HepG2 (cell line): ENCODE measurements around the gene IQCB1. TPM values are rescaled to one million over a fixed set of nuclear protein-coding genes. Genes with fewer than 3 reads are reported as not detected.

Experiments used
- ARHGAP35 ChIP-seq: sonication (generic); formaldehyde crosslinking; IDR thresholded peaks from 2 replicates; pipeline ENCODE4 v1.9.0; 2022; ENCODE audit warnings: mild to moderate bottlenecking, inconsistent platforms, moderate library complexity, missing genetic modification reagents, borderline replicate concordance
- FOXA1 ChIP-seq, 2 experiments: fragments of 450-650 bp in 1 of 2; sonication (generic) in 1 of 2; formaldehyde crosslinking in 1 of 2; IDR thresholded peaks; 2 replicates each; pipeline versions ENCODE4 v1.4.0 to v1.6.1; 2016 to 2020; ENCODE audit warnings: missing genetic modification reagents in 1 of 2
- GABPB1 ChIP-seq: IDR thresholded peaks from 2 replicates; pipeline ENCODE4 v1.6.1; 2016; ENCODE audit warnings: mild to moderate bottlenecking, missing genetic modification reagents, moderate library complexity, missing compliant biosample characterization
- GATA4 ChIP-seq: sonication (generic); IDR thresholded peaks from 2 replicates; pipeline ENCODE4 v1.6.1; 2016; ENCODE audit warnings: antibody characterized with exemption, low read depth, borderline replicate concordance
- GATAD2A ChIP-seq: IDR thresholded peaks from 2 replicates; pipeline ENCODE4 v1.6.1; 2016
- HDAC1 ChIP-seq: sonication (generic); formaldehyde crosslinking; IDR thresholded peaks from 2 replicates; pipeline ENCODE4 v1.5.1; 2020; ENCODE audit warnings: mild to moderate bottlenecking, missing genetic modification reagents
- HIVEP1 ChIP-seq: sonication (generic); formaldehyde crosslinking; IDR thresholded peaks from 2 replicates; pipeline ENCODE4 v1.4.0; 2020; ENCODE audit warnings: mild to moderate bottlenecking, missing genetic modification reagents
- ISL2 ChIP-seq: sonication (generic); formaldehyde crosslinking; IDR thresholded peaks from 2 replicates; pipeline ENCODE4 v1.5.0; 2020; ENCODE audit warnings: missing genetic modification reagents
- KDM5B ChIP-seq: sonication (generic); formaldehyde crosslinking; IDR thresholded peaks from 2 replicates; pipeline ENCODE4 v1.4.0; 2020; ENCODE audit warnings: missing genetic modification reagents, mild to moderate bottlenecking, borderline replicate concordance
- SMAD9 ChIP-seq: sonication (generic); formaldehyde crosslinking; IDR thresholded peaks from 2 replicates; pipeline ENCODE4 v1.5.1; 2020; ENCODE audit warnings: mild to moderate bottlenecking, missing genetic modification reagents
- SMC3 ChIP-seq: IDR thresholded peaks from 2 replicates; pipeline ENCODE4 v1.6.1; 2011; ENCODE audit warnings: low read length, improper control_type of control experiment
- SOX5 ChIP-seq: IDR thresholded peaks from 2 replicates; pipeline ENCODE4 v1.6.1; 2016; ENCODE audit warnings: borderline replicate concordance
- TAF1 ChIP-seq: sonication (generic); formaldehyde crosslinking; IDR thresholded peaks from 2 replicates; pipeline ENCODE4 v1.4.0; 2020; ENCODE audit warnings: missing genetic modification reagents
- ZNF678 ChIP-seq: sonication (generic); formaldehyde crosslinking; IDR thresholded peaks from 2 replicates; pipeline ENCODE4 v1.4.0; 2020; ENCODE audit warnings: mild to moderate bottlenecking, missing genetic modification reagents
- ZNF839 ChIP-seq: sonication (generic); formaldehyde crosslinking; IDR thresholded peaks from 2 replicates; pipeline ENCODE4 v1.4.0; 2020; ENCODE audit warnings: missing genetic modification reagents, mild to moderate bottlenecking, borderline replicate concordance
- polyA plus RNA-seq, 8 experiments: library from polyadenylated mRNA; depleted of rRNA in 3 of 8; stranded (reverse) in 7 of 8; unstranded in 1 of 8; fragments of >200 nt; fragmentation: Illumina TruSeq in 4 of 8; extraction: Trizol in 4 of 8; gene quantifications; 2 replicates each; pipeline versions ENCODE4 v1.2.1 to v1.2.3, GENCODE V29; 2011 to 2016; ENCODE audit warnings: low read depth in 4 of 8, missing spikeins in 1 of 8, mixed read lengths in 1 of 8; ENCODE audit not compliant: insufficient read depth in 1 of 8
- total RNA-seq, 5 experiments: library from RNA; depleted of rRNA; stranded (reverse); fragments of >200 nt; fragmentation: Illumina TruSeq; extraction: Trizol; gene quantifications; 2 replicates each; pipeline ENCODE4 v1.2.3, GENCODE V29; 2016; ENCODE audit warnings: low read depth in 1 of 5
- TF ChIP-seq, protein P1 (sequence below): sonication (generic); formaldehyde crosslinking; IDR thresholded peaks from 2 replicates; pipeline ENCODE4 v1.4.0; 2020; ENCODE audit warnings: missing genetic modification reagents
- TF ChIP-seq, protein P2 (sequence below): sonication (generic); formaldehyde crosslinking; IDR thresholded peaks from 2 replicates; pipeline ENCODE4 v1.8.0; 2022; ENCODE audit warnings: missing genetic modification reagents, mild to moderate bottlenecking, moderate library complexity, borderline replicate concordance
- TF ChIP-seq, protein P3 (sequence below): sonication (generic); formaldehyde crosslinking; IDR thresholded peaks from 2 replicates; pipeline ENCODE4 v1.5.1; 2020; ENCODE audit warnings: mild to moderate bottlenecking, missing genetic modification reagents, borderline replicate concordance

IQCB1 gene
- total and polyA plus RNA-seq, 2 of the 13 experiments (the other 11 are each of a cell fraction or from before 2014, with no cell fraction given), result 18.0 to 41.4 TPM

DNA sequence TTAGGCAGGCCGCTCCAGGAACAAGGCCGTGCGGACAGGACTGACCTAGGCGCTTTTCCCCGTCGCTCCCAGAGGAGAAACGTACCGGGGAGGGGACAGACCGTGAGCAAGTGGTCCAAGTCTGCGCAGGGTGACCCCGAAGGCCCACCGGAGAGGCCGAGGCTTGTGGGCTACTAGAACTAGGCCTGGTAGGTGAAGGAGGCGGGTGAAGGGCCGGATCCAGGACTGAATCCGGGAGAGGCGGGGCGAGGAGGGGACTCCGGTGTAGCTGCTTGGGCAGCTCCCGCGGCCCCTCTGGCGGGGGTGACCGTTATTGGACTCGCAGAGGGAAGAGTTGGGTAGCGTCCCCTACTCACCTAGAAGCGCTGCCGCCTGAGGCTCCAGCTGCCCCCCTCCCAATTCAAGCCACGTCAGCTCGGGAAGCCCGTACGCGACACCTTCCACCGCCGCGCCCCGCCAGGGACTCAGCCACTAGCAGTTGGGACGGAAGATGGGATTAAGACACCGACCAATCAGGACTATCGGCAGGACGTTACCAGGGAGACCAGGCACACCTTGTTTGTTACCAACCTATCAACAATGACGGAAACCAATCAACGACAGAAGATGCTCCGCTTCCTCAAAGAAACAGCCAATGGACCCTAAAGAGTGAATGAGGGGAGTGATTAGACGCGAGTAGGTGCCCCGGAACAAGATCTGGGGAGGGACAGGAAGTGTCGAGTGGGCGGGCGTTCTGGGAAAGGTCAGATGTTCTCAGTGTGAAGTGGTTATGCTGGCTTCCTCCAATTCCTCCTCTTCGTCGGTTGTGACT lies 85.4 kb downstream of the IQCB1 start, which contains the start of gene GOLGB1 (continued):
- TF ChIP-seq, protein P1, sequence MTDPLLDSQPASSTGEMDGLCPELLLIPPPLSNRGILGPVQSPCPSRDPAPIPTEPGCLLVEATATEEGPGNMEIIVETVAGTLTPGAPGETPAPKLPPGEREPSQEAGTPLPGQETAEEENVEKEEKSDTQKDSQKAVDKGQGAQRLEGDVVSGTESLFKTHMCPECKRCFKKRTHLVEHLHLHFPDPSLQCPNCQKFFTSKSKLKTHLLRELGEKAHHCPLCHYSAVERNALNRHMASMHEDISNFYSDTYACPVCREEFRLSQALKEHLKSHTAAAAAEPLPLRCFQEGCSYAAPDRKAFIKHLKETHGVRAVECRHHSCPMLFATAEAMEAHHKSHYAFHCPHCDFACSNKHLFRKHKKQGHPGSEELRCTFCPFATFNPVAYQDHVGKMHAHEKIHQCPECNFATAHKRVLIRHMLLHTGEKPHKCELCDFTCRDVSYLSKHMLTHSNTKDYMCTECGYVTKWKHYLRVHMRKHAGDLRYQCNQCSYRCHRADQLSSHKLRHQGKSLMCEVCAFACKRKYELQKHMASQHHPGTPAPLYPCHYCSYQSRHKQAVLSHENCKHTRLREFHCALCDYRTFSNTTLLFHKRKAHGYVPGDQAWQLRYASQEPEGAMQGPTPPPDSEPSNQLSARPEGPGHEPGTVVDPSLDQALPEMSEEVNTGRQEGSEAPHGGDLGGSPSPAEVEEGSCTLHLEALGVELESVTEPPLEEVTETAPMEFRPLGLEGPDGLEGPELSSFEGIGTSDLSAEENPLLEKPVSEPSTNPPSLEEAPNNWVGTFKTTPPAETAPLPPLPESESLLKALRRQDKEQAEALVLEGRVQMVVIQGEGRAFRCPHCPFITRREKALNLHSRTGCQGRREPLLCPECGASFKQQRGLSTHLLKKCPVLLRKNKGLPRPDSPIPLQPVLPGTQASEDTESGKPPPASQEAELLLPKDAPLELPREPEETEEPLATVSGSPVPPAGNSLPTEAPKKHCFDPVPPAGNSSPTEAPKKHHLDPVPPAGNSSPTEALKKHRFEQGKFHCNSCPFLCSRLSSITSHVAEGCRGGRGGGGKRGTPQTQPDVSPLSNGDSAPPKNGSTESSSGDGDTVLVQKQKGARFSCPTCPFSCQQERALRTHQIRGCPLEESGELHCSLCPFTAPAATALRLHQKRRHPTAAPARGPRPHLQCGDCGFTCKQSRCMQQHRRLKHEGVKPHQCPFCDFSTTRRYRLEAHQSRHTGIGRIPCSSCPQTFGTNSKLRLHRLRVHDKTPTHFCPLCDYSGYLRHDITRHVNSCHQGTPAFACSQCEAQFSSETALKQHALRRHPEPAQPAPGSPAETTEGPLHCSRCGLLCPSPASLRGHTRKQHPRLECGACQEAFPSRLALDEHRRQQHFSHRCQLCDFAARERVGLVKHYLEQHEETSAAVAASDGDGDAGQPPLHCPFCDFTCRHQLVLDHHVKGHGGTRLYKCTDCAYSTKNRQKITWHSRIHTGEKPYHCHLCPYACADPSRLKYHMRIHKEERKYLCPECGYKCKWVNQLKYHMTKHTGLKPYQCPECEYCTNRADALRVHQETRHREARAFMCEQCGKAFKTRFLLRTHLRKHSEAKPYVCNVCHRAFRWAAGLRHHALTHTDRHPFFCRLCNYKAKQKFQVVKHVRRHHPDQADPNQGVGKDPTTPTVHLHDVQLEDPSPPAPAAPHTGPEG (CRISPR knock-in tag), result 0 out of 2 replicates have a peak, but pooled peaks have one; percentile 42
- TF ChIP-seq, protein P2, sequence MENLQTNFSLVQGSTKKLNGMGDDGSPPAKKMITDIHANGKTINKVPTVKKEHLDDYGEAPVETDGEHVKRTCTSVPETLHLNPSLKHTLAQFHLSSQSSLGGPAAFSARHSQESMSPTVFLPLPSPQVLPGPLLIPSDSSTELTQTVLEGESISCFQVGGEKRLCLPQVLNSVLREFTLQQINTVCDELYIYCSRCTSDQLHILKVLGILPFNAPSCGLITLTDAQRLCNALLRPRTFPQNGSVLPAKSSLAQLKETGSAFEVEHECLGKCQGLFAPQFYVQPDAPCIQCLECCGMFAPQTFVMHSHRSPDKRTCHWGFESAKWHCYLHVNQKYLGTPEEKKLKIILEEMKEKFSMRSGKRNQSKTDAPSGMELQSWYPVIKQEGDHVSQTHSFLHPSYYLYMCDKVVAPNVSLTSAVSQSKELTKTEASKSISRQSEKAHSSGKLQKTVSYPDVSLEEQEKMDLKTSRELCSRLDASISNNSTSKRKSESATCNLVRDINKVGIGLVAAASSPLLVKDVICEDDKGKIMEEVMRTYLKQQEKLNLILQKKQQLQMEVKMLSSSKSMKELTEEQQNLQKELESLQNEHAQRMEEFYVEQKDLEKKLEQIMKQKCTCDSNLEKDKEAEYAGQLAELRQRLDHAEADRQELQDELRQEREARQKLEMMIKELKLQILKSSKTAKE (CRISPR knock-in tag), result no peak
- TF ChIP-seq ISL2 (CRISPR knock-in tag), result peak; percentile 84; the same call in 1 of the 2 replicates
- peak; percentile 66; the same call in 1 of the 2 replicates for TF ChIP-seq GATA4
- TF ChIP-seq ZNF678 (CRISPR knock-in tag), result no peak
- peak; percentile 81 for TF ChIP-seq HDAC1 (CRISPR knock-in tag)
- no peak for TF ChIP-seq SMC3
- peak; percentile 77; the same call in 1 of the 2 replicates for TF ChIP-seq KDM5B (CRISPR knock-in tag)
- peak; percentile 59; the same call in 1 of the 2 replicates for TF ChIP-seq HIVEP1
- 0 out of 2 replicates have a peak, but pooled peaks have one; percentile 52 for TF ChIP-seq ZNF839 (CRISPR knock-in tag)
- TF ChIP-seq, protein P3, sequence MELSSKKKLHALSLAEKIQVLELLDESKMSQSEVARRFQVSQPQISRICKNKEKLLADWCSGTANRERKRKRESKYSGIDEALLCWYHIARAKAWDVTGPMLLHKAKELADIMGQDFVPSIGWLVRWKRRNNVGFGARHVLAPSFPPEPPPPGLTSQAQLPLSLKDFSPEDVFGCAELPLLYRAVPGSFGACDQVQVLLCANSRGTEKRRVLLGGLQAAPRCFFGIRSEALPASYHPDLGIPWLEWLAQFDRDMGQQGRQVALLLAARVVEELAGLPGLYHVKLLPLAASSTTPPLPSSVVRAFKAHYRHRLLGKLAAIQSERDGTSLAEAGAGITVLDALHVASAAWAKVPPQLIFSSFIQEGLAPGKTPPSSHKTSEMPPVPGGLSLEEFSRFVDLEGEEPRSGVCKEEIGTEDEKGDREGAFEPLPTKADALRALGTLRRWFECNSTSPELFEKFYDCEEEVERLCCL (CRISPR knock-in tag), result peak; percentile 40; the same call in 1 of the 2 replicates
- peak; percentile 70 for TF ChIP-seq TAF1 (CRISPR knock-in tag)
- TF ChIP-seq GATAD2A, result 0 out of 2 replicates have a peak, but pooled peaks have one; percentile 7
- peak; percentile 95 for TF ChIP-seq GABPB1 (CRISPR knock-in tag)
- TF ChIP-seq FOXA1 (IDR thresholded peaks at IDR 0.05), result no peak
- peak; percentile 73 for TF ChIP-seq FOXA1 (CRISPR knock-in tag; IDR thresholded peaks at IDR 0.05)
- peak; percentile 30; the same call in 1 of the 2 replicates for TF ChIP-seq ARHGAP35
- peak; percentile 33; the same call in 1 of the 2 replicates for TF ChIP-seq SOX5 (CRISPR knock-in tag)
- no peak for TF ChIP-seq SMAD9
